Neural crest cell (in vitro differentiated cells): ENCODE data around the gene EDDM13. TPM values are rescaled to one million over a fixed set of nuclear protein-coding genes. Genes with fewer than 3 reads are reported as not detected.

ENCODE experiments used
- DNase-seq: peaks from one replicate; pipeline ENCODE4 v3.0.0; 2021; ENCODE audit warnings: low read depth, mixed read lengths, low spot score
- H3K27ac Mint-ChIP-seq: one replicate; pipeline ENCODE4 v1.8.0; 2021; ENCODE audit warnings: mild to moderate bottlenecking, mixed read lengths; ENCODE audit not compliant: unreplicated experiment
- H3K27me3 Mint-ChIP-seq: 2 replicates; pipeline ENCODE4 v1.8.0; 2021; ENCODE audit warnings: low read depth, mild to moderate bottlenecking, mixed read lengths
- H3K36me3 Mint-ChIP-seq: 2 replicates; pipeline ENCODE4 v1.8.0; 2021; ENCODE audit warnings: low read depth, mild to moderate bottlenecking, mixed read lengths
- H3K4me1 Mint-ChIP-seq: 2 replicates; pipeline ENCODE4 v1.8.0; 2021; ENCODE audit warnings: mixed read lengths
- H3K4me3 Mint-ChIP-seq: one replicate; pipeline ENCODE4 v1.8.0; 2021; ENCODE audit warnings: mild to moderate bottlenecking, mixed read lengths
- H3K9me3 Mint-ChIP-seq: 2 replicates; pipeline ENCODE4 v1.8.0; 2021; ENCODE audit warnings: mixed read lengths
- CTCF ChIP-seq: fragments of 200-600 bp; sonication (generic); conservative IDR thresholded peaks from 2 replicates; pipeline ENCODE4 v1.5.0; 2021; ENCODE audit warnings: antibody characterized with exemption, mild to moderate bottlenecking
- total RNA-seq: library from RNA; stranded (reverse); gene quantifications from 2 replicates; pipeline ENCODE4 v1.2.1, GENCODE V29; 2021

Gene EDDM13
- total RNA-seq, 1 donor from 2014 or later = not detected

DNA sequence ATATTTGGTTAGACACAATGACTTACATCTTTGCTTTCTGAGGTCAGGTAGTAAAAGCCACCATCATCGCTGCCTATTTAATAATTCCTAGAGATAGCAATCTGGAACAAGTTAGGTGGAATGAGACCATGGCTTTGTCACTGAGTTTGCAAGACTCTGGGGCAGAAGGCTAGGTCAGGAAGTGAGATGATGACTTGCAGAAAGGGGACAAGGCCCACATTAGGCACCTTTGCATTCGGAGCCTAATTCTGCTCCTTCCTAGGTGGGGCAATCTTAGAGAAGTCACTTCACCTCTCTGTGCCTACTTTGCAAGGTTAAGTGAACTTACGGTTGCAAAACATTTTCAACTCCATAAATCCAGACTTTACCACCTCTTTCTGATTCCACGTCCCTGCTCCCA is 10.3 kb downstream of the EDDM13 start:
- TF ChIP-seq CTCF = no peak
- H3K4me3 Mint-ChIP-seq = no peak overlapping the region

DNA sequence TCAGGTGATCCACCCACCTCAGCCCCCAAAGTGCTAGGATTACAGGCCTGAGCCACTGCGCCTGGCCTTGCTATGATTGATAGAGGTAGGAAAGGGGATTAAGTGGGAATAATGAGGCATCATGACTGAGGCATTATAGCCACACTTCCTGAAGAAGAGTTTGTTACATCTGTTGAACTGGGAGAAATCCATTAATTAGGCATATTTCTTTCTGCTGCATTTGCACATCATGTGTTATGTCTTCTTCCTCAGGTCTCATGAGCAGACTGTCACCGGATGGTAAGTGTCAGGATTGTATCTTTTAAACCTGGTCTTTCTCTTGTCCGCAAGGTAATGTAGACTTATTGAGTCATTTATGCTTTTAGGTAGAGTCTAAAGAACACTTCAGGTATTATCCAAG is 12.2 kb downstream of the EDDM13 start:
- Mint-ChIP-seq H3K27me3 (no peaks in the 10 kb centered on the region), H3K4me1 (no peaks in the 10 kb centered on the region), H3K4me3 (no peak overlapping the region), H3K9me3 (peaks cover 3% of the 10 kb centered on the region), H3K36me3 (peaks cover 26% of the 10 kb centered on the region), H3K27ac (no peak overlapping the region)
- TF ChIP-seq CTCF = no peak
- no peak for DNase-seq

More for the DNA sequence above, 10.3 kb downstream of the EDDM13 start:
- peaks cover 24% of the 10 kb centered on the region for H3K36me3 Mint-ChIP-seq
- H3K4me1 Mint-ChIP-seq = no peaks in the 10 kb centered on the region
- H3K27me3 Mint-ChIP-seq = no peaks in the 10 kb centered on the region
- no peak for DNase-seq
- no peak overlapping the region for H3K27ac Mint-ChIP-seq
- H3K9me3 Mint-ChIP-seq = peaks cover 3% of the 10 kb centered on the region

DNA sequence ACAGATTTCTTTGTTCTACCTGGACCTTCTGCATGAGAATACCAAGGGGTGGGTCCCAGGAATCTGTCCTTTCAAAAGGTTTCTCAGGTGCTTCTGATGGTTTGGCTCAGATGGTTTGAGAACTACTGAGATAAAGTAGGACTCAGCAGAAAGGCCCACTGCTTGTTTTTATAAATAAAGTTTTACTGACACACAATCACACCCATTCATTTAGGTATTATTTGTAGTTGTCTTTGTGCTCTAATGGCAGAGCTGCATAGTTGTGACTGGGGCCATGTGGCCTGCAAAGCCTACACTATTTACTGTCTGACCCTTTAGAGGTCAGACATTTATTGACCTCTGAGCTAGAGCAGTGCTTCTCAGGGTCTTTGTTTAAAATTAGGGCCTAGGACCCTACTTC is 17.6 kb downstream of the EDDM13 start:
- TF ChIP-seq CTCF = no peak
- Mint-ChIP-seq H3K4me3 (no peak overlapping the region), H3K36me3 (peaks cover 35% of the 10 kb centered on the region), H3K4me1 (peaks cover 10% of the 10 kb centered on the region), H3K27me3 (no peaks in the 10 kb centered on the region), H3K27ac (no peak overlapping the region), H3K9me3 (peaks cover 6% of the 10 kb centered on the region)
- no peak for DNase-seq

DNA sequence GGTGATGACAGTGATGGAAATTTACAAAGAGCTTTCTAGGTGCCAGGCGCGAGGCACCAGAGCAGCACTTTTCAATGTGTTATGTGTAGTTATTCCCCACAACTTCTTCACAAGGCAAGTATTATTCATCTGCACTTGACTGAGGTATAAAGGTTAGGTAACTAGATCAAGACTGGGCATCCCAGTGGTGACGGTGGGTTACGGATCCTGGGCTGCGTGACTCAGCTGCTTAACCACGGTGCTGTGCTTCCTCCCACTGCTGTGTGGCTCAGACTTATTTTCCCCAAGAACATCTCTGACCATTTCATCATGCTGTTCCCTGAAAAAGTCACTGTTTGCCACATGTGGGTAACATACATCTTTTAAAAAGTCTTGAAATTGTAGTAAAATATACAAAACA is 19.3 kb downstream of the EDDM13 start:
- H3K36me3 Mint-ChIP-seq = peaks cover 39% of the 10 kb centered on the region
- H3K27ac Mint-ChIP-seq = no peak overlapping the region
- no peak overlapping the region for H3K4me3 Mint-ChIP-seq
- H3K27me3 Mint-ChIP-seq = no peaks in the 10 kb centered on the region
- H3K4me1 Mint-ChIP-seq = peaks cover 10% of the 10 kb centered on the region
- TF ChIP-seq CTCF = no peak
- DNase-seq = no peak
- peaks cover 6% of the 10 kb centered on the region for H3K9me3 Mint-ChIP-seq

DNA sequence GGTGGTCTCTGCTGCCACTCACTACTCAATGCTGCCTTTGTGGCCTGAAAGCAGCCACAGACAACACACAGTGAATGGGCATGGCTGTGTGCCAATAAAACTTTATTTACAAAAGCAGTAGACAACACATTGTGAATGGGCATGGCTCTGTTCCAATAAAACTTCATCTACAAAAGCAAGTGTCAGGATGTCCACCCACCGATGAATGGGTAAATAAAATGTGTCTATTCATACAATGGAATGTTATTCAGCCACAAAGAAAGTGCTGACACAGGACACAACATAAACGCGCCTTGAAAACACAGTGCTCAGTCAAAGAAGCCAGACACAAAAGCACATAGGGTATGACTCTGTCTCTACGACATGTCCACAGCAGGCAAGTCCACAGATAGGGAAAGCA is 22.0 kb downstream of the EDDM13 start:
- H3K27ac Mint-ChIP-seq = no peak overlapping the region
- DNase-seq = no peak
- H3K4me1 Mint-ChIP-seq = peaks cover 10% of the 10 kb centered on the region
- no peaks in the 10 kb centered on the region for H3K27me3 Mint-ChIP-seq
- no peak for TF ChIP-seq CTCF
- no peak overlapping the region for H3K4me3 Mint-ChIP-seq
- H3K9me3 Mint-ChIP-seq = peaks cover 6% of the 10 kb centered on the region
- H3K36me3 Mint-ChIP-seq = peaks cover 31% of the 10 kb centered on the region
